HG03565 (cell line): ENCODE results near the gene COL21A1.

Experiments used
- ATAC-seq: cut with Tn5 transposase; IDR thresholded peaks from one replicate; pipeline ENCODE4 v1.9.1; 2021; ENCODE audit warnings: mild to moderate bottlenecking, moderate library complexity; ENCODE audit not compliant: unreplicated experiment

COL21A1 gene

GRCh38 chr6:56143796-56144195 lies 103.6 kb downstream of the COL21A1 start:
- no peak for ATAC-seq

- ATAC-seq, result no peak
Observed at GRCh38 chr6:56140090-56140489, 107.3 kb downstream of the COL21A1 start.

- ATAC-seq, result no peak
Observed at GRCh38 chr6:56115715-56116114, 131.7 kb downstream of the COL21A1 start.

GRCh38 chr6:56109149-56109548 lies 138.2 kb downstream of the COL21A1 start:
- ATAC-seq, result no peak

- ATAC-seq, result no peak
Observed at GRCh38 chr6:56106231-56106630, 141.1 kb downstream of the COL21A1 start.

GRCh38 chr6:56104591-56104990 lies 142.8 kb downstream of the COL21A1 start:
- no peak for ATAC-seq

GRCh38 chr6:56102216-56102615 lies 145.2 kb downstream of the COL21A1 start:
- ATAC-seq, result no peak

- no peak for ATAC-seq
Observed at GRCh38 chr6:56101141-56101553, 146.2 kb downstream of the COL21A1 start.

GRCh38 chr6:56096946-56097621 lies 150.3 kb downstream of the COL21A1 start:
- no peak for ATAC-seq

GRCh38 chr6:56096541-56096940 lies 150.8 kb downstream of the COL21A1 start:
- no peak for ATAC-seq

- ATAC-seq, result no peak
Observed at GRCh38 chr6:56093776-56094175, 153.6 kb downstream of the COL21A1 start.

- ATAC-seq, result no peak
Observed at GRCh38 chr6:56091159-56091869, 156.1 kb downstream of the COL21A1 start.

GRCh38 chr6:56088641-56089040 lies 158.7 kb downstream of the COL21A1 start:
- no peak for ATAC-seq

- no peak for ATAC-seq
Observed at GRCh38 chr6:56087421-56087820, 160.0 kb downstream of the COL21A1 start.

GRCh38 chr6:56079751-56080540 lies 167.4 kb downstream of the COL21A1 start:
- no peak for ATAC-seq

GRCh38 chr6:56076033-56076432 lies 171.3 kb downstream of the COL21A1 start:
- no peak for ATAC-seq

- no peak for ATAC-seq
Observed at GRCh38 chr6:56073761-56074160, 173.6 kb downstream of the COL21A1 start.

GRCh38 chr6:56073315-56073714 lies 174.1 kb downstream of the COL21A1 start:
- no peak for ATAC-seq

GRCh38 chr6:56072856-56073255 lies 174.5 kb downstream of the COL21A1 start:
- ATAC-seq, result no peak

GRCh38 chr6:56065408-56065807 lies 182.0 kb downstream of the COL21A1 start:
- ATAC-seq, result no peak

GRCh38 chr6:56062836-56063235 lies 184.5 kb downstream of the COL21A1 start:
- ATAC-seq, result no peak

- ATAC-seq, result no peak
Observed at GRCh38 chr6:56058636-56059035, 188.7 kb downstream of the COL21A1 start.
